MM.1S (cell line): ENCODE data around the gene DPCD.

Experiments
- DNase-seq: peaks from one replicate; pipeline ENCODE4 v3.0.0-alpha.2; 2015
- H2AFZ ChIP-seq: fragments of 300-600 bp; sonication (generic); 2 replicates; pipeline ENCODE4 v1.6.0; 2016; ENCODE audit warnings: antibody characterized with exemption, low read length
- H3F3A ChIP-seq: fragments of 300-600 bp; sonication (generic); 2 replicates; pipeline ENCODE4 v1.6.1; 2016; ENCODE audit warnings: mild to moderate bottlenecking, antibody characterized with exemption, low read length, moderate library complexity, mixed read lengths; ENCODE audit not compliant: insufficient read depth
- H3K27ac ChIP-seq: fragments of 300-600 bp; sonication (generic); 2 replicates; pipeline ENCODE4 v1.5.1; 2016; ENCODE audit warnings: mild to moderate bottlenecking, low read length
- H3K27me3 ChIP-seq: fragments of 300-600 bp; sonication (generic); replicated peaks from 2 replicates; pipeline ENCODE4 v1.6.0; 2016; ENCODE audit warnings: low read length; ENCODE audit not compliant: insufficient read depth
- H3K36me3 ChIP-seq: fragments of 300-600 bp; sonication (generic); replicated peaks from 2 replicates; pipeline ENCODE4 v1.6.1; 2016; ENCODE audit warnings: mild to moderate bottlenecking, low read length, mixed read lengths; ENCODE audit not compliant: insufficient read depth
- H3K4me1 ChIP-seq: fragments of 300-600 bp; sonication (generic); 2 replicates; pipeline ENCODE4 v1.6.1; 2016; ENCODE audit warnings: low read length, mixed read lengths
- H3K4me2 ChIP-seq: fragments of 300-600 bp; sonication (generic); 2 replicates; pipeline ENCODE4 v1.6.0; 2016; ENCODE audit warnings: low read depth, low read length
- H3K4me3 ChIP-seq: fragments of 300-600 bp; sonication (generic); 2 replicates; pipeline ENCODE4 v1.5.1; 2016; ENCODE audit warnings: low read length, mixed read lengths
- H3K79me2 ChIP-seq: fragments of 300-600 bp; sonication (generic); 2 replicates; pipeline ENCODE4 v1.6.1; 2016; ENCODE audit warnings: mixed run types, low read length, mixed read lengths
- H3K9ac ChIP-seq: fragments of 300-600 bp; sonication (generic); 2 replicates; pipeline ENCODE4 v1.6.1; 2016; ENCODE audit warnings: low read length, mixed read lengths
- H3K9me2 ChIP-seq: fragments of 300-600 bp; sonication (generic); replicated peaks from 2 replicates; pipeline ENCODE4 v1.6.1; 2016; ENCODE audit warnings: mild to moderate bottlenecking, low read length, mixed read lengths; ENCODE audit not compliant: insufficient read depth
- H3K9me3 ChIP-seq: fragments of 300-600 bp; sonication (generic); replicated peaks from 2 replicates; pipeline ENCODE4 v1.6.1; 2016; ENCODE audit warnings: mild to moderate bottlenecking, low read length, mixed read lengths; ENCODE audit not compliant: insufficient read depth
- H4K20me1 ChIP-seq: fragments of 300-600 bp; sonication (generic); 2 replicates; pipeline ENCODE4 v1.6.1; 2016; ENCODE audit warnings: mild to moderate bottlenecking, low read length, moderate library complexity, mixed read lengths; ENCODE audit not compliant: insufficient read depth
- EZH2 ChIP-seq: fragments of 300-600 bp; sonication (generic); optimal IDR thresholded peaks from 2 replicates; pipeline ENCODE3; 2017; ENCODE audit warnings: low read depth, mild to moderate bottlenecking, antibody characterized with exemption, low read length, mixed read lengths
- EZH2phosphoT487 ChIP-seq: fragments of 300-600 bp; sonication (generic); IDR thresholded peaks from 2 replicates; pipeline ENCODE4 v1.6.1; 2018; ENCODE audit warnings: antibody characterized with exemption, low read length
- TF ChIP-seq, protein P1 (sequence below): fragments of 300-600 bp; sonication (generic); IDR thresholded peaks from 2 replicates; pipeline ENCODE4 v1.5.1; 2016; ENCODE audit warnings: antibody characterized with exemption, low read length, mixed read lengths

DPCD gene

DNA sequence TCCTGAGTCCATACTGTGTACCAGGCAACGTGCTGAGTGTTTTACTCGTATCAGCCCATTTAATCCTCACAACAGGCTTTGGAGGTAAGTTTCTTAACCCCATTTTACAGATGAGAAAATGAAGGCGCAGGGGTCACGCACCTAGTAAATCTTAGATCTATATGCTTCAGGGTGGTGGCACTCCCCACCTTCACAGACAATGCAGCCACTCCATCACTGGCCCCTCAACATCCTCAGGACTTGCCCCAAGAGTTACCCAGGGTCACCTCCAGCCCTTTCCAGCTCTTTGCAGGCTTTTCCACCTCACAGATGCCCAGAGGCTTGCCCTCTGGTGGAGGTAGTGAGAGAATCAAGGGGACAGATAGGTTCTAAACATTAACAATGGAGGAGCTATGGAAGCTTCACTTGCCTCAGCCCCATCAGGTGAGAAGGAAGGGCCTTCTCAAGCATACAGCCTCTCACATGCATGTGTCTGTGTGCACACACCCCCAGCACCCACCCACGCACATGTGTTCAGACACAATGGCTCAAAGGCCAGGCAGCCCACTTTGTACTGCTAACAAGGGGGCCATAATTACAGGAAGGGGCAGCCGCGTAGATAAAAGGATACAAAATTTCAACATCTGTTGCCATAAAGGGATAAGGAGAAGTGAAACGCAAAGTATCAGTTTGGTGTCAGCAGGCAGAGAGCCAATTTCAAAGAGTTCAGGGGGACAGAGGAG lies 29.1 kb downstream of the DPCD start:
- H4K20me1 ChIP-seq = no peaks in the 10 kb centered on the region
- H3K36me3 ChIP-seq = no peaks in the 10 kb centered on the region
- H3K4me1 ChIP-seq = no peaks in the 10 kb centered on the region
- no peaks in the 10 kb centered on the region for H3F3A ChIP-seq
- no peak for TF ChIP-seq EZH2
- no peak for TF ChIP-seq EZH2phosphoT487
- TF ChIP-seq, protein P1, sequence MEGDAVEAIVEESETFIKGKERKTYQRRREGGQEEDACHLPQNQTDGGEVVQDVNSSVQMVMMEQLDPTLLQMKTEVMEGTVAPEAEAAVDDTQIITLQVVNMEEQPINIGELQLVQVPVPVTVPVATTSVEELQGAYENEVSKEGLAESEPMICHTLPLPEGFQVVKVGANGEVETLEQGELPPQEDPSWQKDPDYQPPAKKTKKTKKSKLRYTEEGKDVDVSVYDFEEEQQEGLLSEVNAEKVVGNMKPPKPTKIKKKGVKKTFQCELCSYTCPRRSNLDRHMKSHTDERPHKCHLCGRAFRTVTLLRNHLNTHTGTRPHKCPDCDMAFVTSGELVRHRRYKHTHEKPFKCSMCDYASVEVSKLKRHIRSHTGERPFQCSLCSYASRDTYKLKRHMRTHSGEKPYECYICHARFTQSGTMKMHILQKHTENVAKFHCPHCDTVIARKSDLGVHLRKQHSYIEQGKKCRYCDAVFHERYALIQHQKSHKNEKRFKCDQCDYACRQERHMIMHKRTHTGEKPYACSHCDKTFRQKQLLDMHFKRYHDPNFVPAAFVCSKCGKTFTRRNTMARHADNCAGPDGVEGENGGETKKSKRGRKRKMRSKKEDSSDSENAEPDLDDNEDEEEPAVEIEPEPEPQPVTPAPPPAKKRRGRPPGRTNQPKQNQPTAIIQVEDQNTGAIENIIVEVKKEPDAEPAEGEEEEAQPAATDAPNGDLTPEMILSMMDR = no peak
- no peaks in the 10 kb centered on the region for H3K9me2 ChIP-seq
- no peak overlapping the region for H2AFZ ChIP-seq
- no peaks in the 10 kb centered on the region for H3K9me3 ChIP-seq
- no peak overlapping the region for H3K4me3 ChIP-seq
- no peak overlapping the region for H3K4me2 ChIP-seq
- no peak for DNase-seq
- no peaks in the 10 kb centered on the region for H3K79me2 ChIP-seq
- H3K9ac ChIP-seq = no peak overlapping the region
- H3K27ac ChIP-seq = no peak overlapping the region
- no peaks in the 10 kb centered on the region for H3K27me3 ChIP-seq

DNA sequence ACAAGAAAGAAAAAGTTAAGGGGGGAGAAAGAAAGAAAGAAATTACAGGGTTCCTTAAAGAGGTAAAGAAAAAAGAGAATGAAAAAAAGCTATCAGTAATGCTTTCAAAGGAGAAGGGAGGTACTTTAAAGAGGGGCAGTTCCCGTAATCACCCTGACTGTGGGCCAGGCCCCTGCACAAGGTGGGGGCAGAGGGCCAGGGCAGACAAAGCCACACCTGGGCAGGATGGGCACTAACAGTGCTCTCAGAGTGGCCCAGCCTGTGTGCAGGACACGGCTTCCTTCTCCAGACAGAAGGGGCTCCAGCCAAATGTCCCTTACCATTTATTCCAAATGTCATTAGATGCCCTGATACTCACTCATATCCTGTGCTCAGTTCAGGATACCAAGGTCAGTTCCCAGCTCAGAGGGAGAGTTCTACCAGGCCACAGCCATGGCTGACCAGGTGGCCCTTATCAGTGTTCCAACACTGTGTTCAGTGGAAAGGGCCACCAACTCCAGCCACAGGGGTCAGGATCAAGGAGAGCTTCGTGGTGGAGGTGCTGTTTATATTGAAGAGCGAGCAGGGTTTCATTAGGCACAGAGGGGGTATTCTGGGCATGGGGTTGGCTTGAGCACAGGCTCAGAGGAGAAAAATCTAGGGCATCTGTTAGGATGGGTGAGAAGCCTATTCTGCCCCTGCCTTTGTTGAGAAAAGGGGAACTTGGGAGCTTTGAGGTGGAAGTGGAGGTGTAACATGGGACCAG lies 29.9 kb downstream of the DPCD start:
- Histone ChIP-seq H3K4me2 (no peak overlapping the region), H2AFZ (no peak overlapping the region), H3K27ac (no peak overlapping the region), H3K27me3 (no peaks in the 10 kb centered on the region), H3F3A (no peaks in the 10 kb centered on the region), H4K20me1 (no peaks in the 10 kb centered on the region), H3K9me2 (no peaks in the 10 kb centered on the region), H3K9me3 (no peaks in the 10 kb centered on the region), H3K4me3 (no peak overlapping the region), H3K36me3 (no peaks in the 10 kb centered on the region), H3K4me1 (no peaks in the 10 kb centered on the region), H3K9ac (no peak overlapping the region), H3K79me2 (no peaks in the 10 kb centered on the region)
- DNase-seq = no peak
- TF ChIP-seq EZH2phosphoT487 (no peak), EZH2 (no peak)
- TF ChIP-seq, protein P1 = no peak

DNA sequence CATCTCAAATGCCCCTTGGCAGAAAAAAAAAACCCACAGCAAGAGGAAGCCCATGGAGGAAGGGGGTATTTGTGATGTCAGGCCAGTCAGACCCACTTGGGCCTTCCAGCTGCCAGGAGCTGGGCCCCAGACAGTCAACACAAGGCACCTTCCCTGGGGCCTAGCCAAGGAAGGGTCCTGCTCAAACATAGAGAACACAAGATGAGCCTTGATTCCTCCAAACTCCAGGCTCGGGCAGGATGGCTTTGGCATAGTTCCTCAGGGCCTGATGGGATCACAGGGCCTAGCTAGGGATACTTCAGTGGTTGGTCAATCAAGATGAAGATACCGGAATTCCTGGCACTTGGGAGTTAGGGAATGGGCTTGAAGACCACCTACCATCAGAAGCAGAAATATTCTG lies 30.8 kb downstream of the DPCD start:
- Histone ChIP-seq H3K4me1 (no peaks in the 10 kb centered on the region), H3K9me2 (no peaks in the 10 kb centered on the region), H3K27me3 (no peaks in the 10 kb centered on the region), H3F3A (no peaks in the 10 kb centered on the region), H3K9ac (no peak overlapping the region), H3K36me3 (no peaks in the 10 kb centered on the region), H2AFZ (no peak overlapping the region), H3K9me3 (no peaks in the 10 kb centered on the region), H3K4me2 (no peak overlapping the region), H3K79me2 (no peaks in the 10 kb centered on the region), H3K4me3 (no peak overlapping the region), H3K27ac (no peak overlapping the region), H4K20me1 (no peaks in the 10 kb centered on the region)
- no peak for DNase-seq
- TF ChIP-seq, protein P1 = no peak
- no peak for TF ChIP-seq EZH2
- no peak for TF ChIP-seq EZH2phosphoT487
